ENCODE data around the gene HAND1.
A peak's percentile ranks its signal among the peaks of the same experiment; 100 is the strongest.

Gene HAND1

DNA sequence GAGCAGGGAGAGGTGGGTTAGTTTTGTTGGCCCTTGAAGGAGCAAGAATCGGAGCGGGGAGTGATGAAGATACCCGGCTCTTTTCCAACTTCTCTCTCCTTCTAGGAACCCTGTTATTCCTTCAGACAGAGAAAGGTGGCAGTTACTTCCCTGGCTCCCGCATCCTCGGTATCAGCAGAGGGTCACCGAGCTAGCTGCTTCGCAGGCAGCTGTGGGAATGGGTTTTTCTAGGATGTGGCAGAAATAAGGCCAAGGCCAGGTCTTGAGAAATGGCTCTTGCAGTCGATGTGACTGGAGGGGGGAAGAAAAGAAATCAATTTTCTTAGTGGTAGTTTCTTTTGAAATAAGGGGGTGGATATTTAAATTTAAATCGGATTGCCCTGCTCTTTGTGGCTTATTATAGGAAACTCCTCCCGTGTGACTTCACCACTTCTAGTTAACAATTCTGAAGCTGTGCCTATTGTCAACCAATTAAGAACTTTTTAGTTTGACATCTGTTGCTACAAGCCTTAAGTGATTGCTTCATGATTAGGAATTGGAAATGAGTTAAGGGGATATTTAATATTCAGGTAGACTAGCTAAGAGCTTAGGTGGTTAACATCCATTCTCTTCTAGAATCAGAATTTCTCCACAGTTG, 30.8 kb downstream of the HAND1 start:
- Histone ChIP-seq H3K4me3 (ENCODE audit: insufficient read length, low read depth) (peak overlapping the region; percentile 79), H3K36me3 (ENCODE audit: insufficient read depth, insufficient read length, low read length) (peaks cover 35% of the 10 kb centered on the region), H3K9me3 (ENCODE audit: insufficient read depth, low read length) (no peaks in the 10 kb centered on the region), H3K4me1 (ENCODE audit: insufficient read depth, insufficient read length) (no peaks in the 10 kb centered on the region), H3K9ac (ENCODE audit: insufficient read length, low read depth) (peak overlapping the region; percentile 72), H3K27me3 (ENCODE audit: insufficient read depth, insufficient read length) (peaks cover 11% of the 10 kb centered on the region)
- no peak for DNase-seq (ENCODE audit: low read depth, low spot score)
- TF ChIP-seq YY1 (IDR thresholded peaks at IDR 0.05; ENCODE audit: insufficient read depth, insufficient read length) (no peak), SUZ12 (IDR thresholded peaks at IDR 0.05; ENCODE audit: extremely low read depth, insufficient read depth, insufficient read length) (no peak), ZNF274 (IDR thresholded peaks at IDR 0.05; ENCODE audit: low read depth, low read length) (no peak)

GRCh38 chr5:154446195-154447088, 31.6 kb downstream of the HAND1 start:
- peak overlapping the region; percentile 72 for H3K9ac ChIP-seq (ENCODE audit: insufficient read length, low read depth)
- no peak for DNase-seq (ENCODE audit: low read depth, low spot score)

GRCh38 chr5:154445422-154446194, 32.4 kb downstream of the HAND1 start, which contains the start of gene SAP30L:
TSS of gene SAP30L (plus strand) at chr5:154445997. CDS start at chr5:154446605, 608 bp downstream.
- TF ChIP-seq ZNF274 (IDR thresholded peaks at IDR 0.05; ENCODE audit: low read depth, low read length) (no peak), SUZ12 (IDR thresholded peaks at IDR 0.05; ENCODE audit: extremely low read depth, insufficient read depth, insufficient read length) (no peak), YY1 (IDR thresholded peaks at IDR 0.05; ENCODE audit: insufficient read depth, insufficient read length) (no peak)
- Histone ChIP-seq H3K9me3 (ENCODE audit: insufficient read depth, low read length) (no peaks in the 10 kb centered on the region), H3K4me3 (ENCODE audit: insufficient read length, low read depth) (peak within 1 kb of the TSS; percentile 79), H3K27me3 (ENCODE audit: insufficient read depth, insufficient read length) (peaks cover 11% of the 10 kb centered on the region), H3K4me1 (ENCODE audit: insufficient read depth, insufficient read length) (no peaks in the 10 kb centered on the region), H3K9ac (ENCODE audit: insufficient read length, low read depth) (peak within 1 kb of the TSS; percentile 78), H3K36me3 (ENCODE audit: insufficient read depth, insufficient read length, low read length) (peaks cover 35% of the 10 kb centered on the region)
- peak; percentile 82 for DNase-seq (ENCODE audit: low read depth, low spot score)

More at GRCh38 chr5:154446195-154447088, 31.6 kb downstream of the HAND1 start:
- peak overlapping the region; percentile 79 for H3K4me3 ChIP-seq (ENCODE audit: insufficient read length, low read depth)
- no peaks in the 10 kb centered on the region for H3K9me3 ChIP-seq (ENCODE audit: insufficient read depth, low read length)
- H3K4me1 ChIP-seq (ENCODE audit: insufficient read depth, insufficient read length) = no peaks in the 10 kb centered on the region
- H3K36me3 ChIP-seq (ENCODE audit: insufficient read depth, insufficient read length, low read length) = peaks cover 35% of the 10 kb centered on the region
- TF ChIP-seq SUZ12 (IDR thresholded peaks at IDR 0.05; ENCODE audit: extremely low read depth, insufficient read depth, insufficient read length) = no peak
- TF ChIP-seq ZNF274 (IDR thresholded peaks at IDR 0.05; ENCODE audit: low read depth, low read length) = no peak
- TF ChIP-seq YY1 (IDR thresholded peaks at IDR 0.05; ENCODE audit: insufficient read depth, insufficient read length) = no peak
- H3K27me3 ChIP-seq (ENCODE audit: insufficient read depth, insufficient read length) = peaks cover 11% of the 10 kb centered on the region

DNA sequence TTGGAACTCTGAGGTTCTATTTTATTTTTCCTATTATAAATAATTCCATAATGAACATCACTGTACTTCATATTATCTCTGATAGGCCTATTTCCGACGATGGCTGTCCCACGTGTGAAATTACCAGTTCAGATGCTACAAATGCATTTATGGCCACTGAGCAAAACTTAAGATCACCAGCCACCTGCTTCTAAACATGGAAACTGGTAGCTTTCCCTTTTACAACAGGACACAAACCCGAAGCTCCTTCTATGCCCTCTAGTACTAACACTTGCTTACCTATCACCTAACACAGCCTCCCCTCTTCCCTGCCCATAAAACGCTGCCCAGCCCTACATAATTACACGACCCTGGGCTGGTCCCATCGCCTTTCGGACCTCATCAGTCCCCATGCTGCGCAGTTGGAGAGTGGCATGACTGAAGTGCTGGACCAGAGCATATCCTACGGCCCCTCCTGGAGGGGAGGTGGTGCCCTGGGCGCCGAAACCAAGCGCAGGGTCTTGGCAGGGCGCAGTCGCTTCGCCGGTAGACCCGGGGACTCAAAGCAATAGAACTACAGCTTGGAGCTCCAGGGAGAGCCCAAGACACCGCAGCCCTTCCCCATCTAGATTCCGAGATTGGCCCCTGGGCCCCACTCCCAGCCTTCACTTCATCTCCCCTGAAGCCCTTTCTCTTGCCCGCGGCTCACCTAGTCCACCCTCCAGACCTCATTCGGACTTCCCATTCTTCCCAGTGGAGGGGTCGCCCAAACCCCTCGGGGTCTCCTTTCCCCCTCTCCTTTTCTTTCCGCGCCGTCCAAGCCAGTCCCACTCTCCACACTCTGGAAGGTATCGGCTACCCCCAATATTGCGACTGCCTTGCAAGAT, 33.2 kb downstream of the HAND1 start:
- Histone ChIP-seq H3K4me3 (ENCODE audit: insufficient read length, low read depth) (peak overlapping the region; percentile 79), H3K9ac (ENCODE audit: insufficient read length, low read depth) (peak overlapping the region; percentile 78), H3K27me3 (ENCODE audit: insufficient read depth, insufficient read length) (peaks cover 11% of the 10 kb centered on the region), H3K9me3 (ENCODE audit: insufficient read depth, low read length) (no peaks in the 10 kb centered on the region), H3K4me1 (ENCODE audit: insufficient read depth, insufficient read length) (no peaks in the 10 kb centered on the region), H3K36me3 (ENCODE audit: insufficient read depth, insufficient read length, low read length) (peaks cover 35% of the 10 kb centered on the region)
- TF ChIP-seq YY1 (IDR thresholded peaks at IDR 0.05; ENCODE audit: insufficient read depth, insufficient read length) (no peak), ZNF274 (IDR thresholded peaks at IDR 0.05; ENCODE audit: low read depth, low read length) (no peak), SUZ12 (IDR thresholded peaks at IDR 0.05; ENCODE audit: extremely low read depth, insufficient read depth, insufficient read length) (no peak)
- DNase-seq (ENCODE audit: low read depth, low spot score) = no peak

DNA sequence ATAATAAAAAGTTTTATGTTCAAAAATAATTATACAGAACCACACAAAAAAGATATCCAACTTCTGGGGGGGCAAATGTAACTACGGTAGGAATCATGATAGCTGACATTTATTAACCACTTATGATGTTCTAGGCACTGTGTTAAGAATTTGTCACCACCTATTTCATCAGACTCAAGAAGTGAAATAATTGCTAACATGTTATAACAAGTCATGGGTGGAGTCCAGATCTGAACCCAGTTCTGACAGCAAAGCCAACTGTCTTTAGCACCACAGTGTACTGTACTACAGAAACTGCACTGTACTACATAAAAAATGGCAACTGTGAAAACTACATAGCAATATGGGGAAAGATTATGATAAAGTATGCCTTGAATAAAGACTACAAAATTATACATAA, 35.2 kb downstream of the HAND1 start:
- Histone ChIP-seq H3K4me1 (ENCODE audit: insufficient read depth, insufficient read length) (no peaks in the 10 kb centered on the region), H3K9me3 (ENCODE audit: insufficient read depth, low read length) (no peaks in the 10 kb centered on the region), H3K4me3 (ENCODE audit: insufficient read length, low read depth) (no peak overlapping the region), H3K9ac (ENCODE audit: insufficient read length, low read depth) (no peak overlapping the region), H3K36me3 (ENCODE audit: insufficient read depth, insufficient read length, low read length) (peaks cover 31% of the 10 kb centered on the region), H3K27me3 (ENCODE audit: insufficient read depth, insufficient read length) (peaks cover 11% of the 10 kb centered on the region)
- no peak for TF ChIP-seq YY1 (IDR thresholded peaks at IDR 0.05; ENCODE audit: insufficient read depth, insufficient read length)
- no peak for TF ChIP-seq SUZ12 (IDR thresholded peaks at IDR 0.05; ENCODE audit: extremely low read depth, insufficient read depth, insufficient read length)
- no peak for TF ChIP-seq ZNF274 (IDR thresholded peaks at IDR 0.05; ENCODE audit: low read depth, low read length)
- no peak for DNase-seq (ENCODE audit: low read depth, low spot score)

GRCh38 chr5:154440540-154440939, 37.5 kb downstream of the HAND1 start:
- DNase-seq (ENCODE audit: low read depth, low spot score) = no peak
- no peaks in the 10 kb centered on the region for H3K4me1 ChIP-seq (ENCODE audit: insufficient read depth, insufficient read length)
- H3K36me3 ChIP-seq (ENCODE audit: insufficient read depth, insufficient read length, low read length) = peaks cover 43% of the 10 kb centered on the region
- peaks cover 11% of the 10 kb centered on the region for H3K27me3 ChIP-seq (ENCODE audit: insufficient read depth, insufficient read length)
- H3K9me3 ChIP-seq (ENCODE audit: insufficient read depth, low read length) = no peaks in the 10 kb centered on the region; the same call in 1 of the 2 replicates
- H3K4me3 ChIP-seq (ENCODE audit: insufficient read length, low read depth) = no peak overlapping the region
- H3K9ac ChIP-seq (ENCODE audit: insufficient read length, low read depth) = no peak overlapping the region
- TF ChIP-seq SUZ12 (IDR thresholded peaks at IDR 0.05; ENCODE audit: extremely low read depth, insufficient read depth, insufficient read length) (no peak), ZNF274 (IDR thresholded peaks at IDR 0.05; ENCODE audit: low read depth, low read length) (no peak), YY1 (IDR thresholded peaks at IDR 0.05; ENCODE audit: insufficient read depth, insufficient read length) (no peak)

All from NT2/D1 (cell line).